ENCODE data around the gene FADS2.

DNA sequence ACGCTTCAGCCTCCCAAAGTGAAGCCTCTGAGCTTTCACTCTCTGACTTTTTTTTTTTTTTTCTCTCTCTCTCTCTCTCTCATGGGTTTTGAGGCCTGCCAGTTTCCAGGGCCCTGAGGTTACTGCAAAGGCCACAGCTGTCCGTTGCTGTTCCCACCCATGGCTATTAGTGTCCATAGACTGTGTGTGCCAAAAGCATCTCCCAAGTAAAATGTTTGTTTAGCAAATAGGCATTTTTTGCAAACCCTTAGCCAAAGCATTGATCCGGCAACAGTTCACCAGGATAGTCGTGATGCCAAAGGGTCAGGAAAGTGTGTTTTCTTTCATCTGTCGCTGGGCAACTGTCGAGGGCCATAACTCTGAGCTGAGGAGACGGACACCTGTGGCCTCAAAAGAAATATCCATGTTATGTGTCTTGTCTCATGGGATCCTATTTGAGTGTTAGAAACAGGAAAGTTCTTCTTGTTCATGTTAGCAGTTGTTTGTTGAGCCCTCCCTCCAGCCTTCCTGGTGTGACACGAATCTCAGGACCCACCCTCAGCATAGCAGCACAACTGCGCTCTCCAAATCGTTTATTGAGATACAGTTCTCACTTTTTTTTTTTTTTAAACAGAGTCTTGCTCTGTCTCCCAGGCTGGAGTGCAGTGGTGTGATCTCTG, 18.4 kb downstream of the FADS2 start:
- TF ChIP-seq, protein P1, sequence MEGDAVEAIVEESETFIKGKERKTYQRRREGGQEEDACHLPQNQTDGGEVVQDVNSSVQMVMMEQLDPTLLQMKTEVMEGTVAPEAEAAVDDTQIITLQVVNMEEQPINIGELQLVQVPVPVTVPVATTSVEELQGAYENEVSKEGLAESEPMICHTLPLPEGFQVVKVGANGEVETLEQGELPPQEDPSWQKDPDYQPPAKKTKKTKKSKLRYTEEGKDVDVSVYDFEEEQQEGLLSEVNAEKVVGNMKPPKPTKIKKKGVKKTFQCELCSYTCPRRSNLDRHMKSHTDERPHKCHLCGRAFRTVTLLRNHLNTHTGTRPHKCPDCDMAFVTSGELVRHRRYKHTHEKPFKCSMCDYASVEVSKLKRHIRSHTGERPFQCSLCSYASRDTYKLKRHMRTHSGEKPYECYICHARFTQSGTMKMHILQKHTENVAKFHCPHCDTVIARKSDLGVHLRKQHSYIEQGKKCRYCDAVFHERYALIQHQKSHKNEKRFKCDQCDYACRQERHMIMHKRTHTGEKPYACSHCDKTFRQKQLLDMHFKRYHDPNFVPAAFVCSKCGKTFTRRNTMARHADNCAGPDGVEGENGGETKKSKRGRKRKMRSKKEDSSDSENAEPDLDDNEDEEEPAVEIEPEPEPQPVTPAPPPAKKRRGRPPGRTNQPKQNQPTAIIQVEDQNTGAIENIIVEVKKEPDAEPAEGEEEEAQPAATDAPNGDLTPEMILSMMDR (IDR thresholded peaks at IDR 0.05 in 4 of 5, conservative IDR thresholded peaks at IDR 0.05 in 1 of 5), result no peak
- TF ChIP-seq POLR2A (IDR thresholded peaks at IDR 0.05), result no peak

Data from gastrocnemius medialis (tissue), 4 donors.